Spleen (tissue), 7 donors: ENCODE data around the gene RASAL3.

Experiments
- POLR2AphosphoS5 ChIP-seq, 3 donors: sonication (generic); formaldehyde crosslinking; IDR thresholded peaks; one replicate each; pipeline ENCODE4 v1.5.1; 2017; ENCODE audit warnings: antibody characterized with exemption in 3 of 3
- TF ChIP-seq, protein P1 (sequence below), 11 experiments: fragments of 200-600 bp in 7 of 11; fragments of 450-650 bp in 4 of 11; sonication (generic) in 4 of 11; IDR thresholded peaks in 8 of 11; conservative IDR thresholded peaks in 3 of 11; 1 replicate in 7 of 11; 2 replicates in 4 of 11; pipeline versions ENCODE4 v1.4.0 to v1.8.0; 2016 to 2021; ENCODE audit warnings: antibody characterized with exemption in 11 of 11, inconsistent platforms in 4 of 11, mild to moderate bottlenecking in 1 of 11
- donor health status: DM: no; HTN: no; CAD: no; lungs with moderate emphysema.
- donor health status: DM: no; HTN: no; CAD: no.
- donor health status: DM: no; HTN: no; CAD: no.

DNA sequence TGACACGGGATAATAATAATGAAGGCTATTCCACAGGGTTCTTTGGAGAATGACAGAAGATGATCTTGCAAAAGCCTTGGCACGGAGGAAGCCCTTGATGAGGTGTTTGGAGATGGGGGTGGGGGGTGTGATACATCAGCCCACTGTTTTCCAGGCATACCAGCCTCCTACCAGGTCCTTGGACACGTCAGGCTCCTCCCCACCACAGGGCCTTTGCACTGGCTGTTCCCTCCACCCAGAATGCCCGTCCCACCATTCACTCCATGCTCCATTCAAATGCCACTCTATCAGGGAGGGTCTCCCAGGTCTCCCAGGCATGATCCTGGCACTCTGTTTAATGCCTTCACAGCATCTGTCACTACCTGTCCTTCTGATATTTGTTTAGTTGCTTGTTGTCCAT, 17.3 kb downstream of the RASAL3 start:
- TF ChIP-seq, protein P1, sequence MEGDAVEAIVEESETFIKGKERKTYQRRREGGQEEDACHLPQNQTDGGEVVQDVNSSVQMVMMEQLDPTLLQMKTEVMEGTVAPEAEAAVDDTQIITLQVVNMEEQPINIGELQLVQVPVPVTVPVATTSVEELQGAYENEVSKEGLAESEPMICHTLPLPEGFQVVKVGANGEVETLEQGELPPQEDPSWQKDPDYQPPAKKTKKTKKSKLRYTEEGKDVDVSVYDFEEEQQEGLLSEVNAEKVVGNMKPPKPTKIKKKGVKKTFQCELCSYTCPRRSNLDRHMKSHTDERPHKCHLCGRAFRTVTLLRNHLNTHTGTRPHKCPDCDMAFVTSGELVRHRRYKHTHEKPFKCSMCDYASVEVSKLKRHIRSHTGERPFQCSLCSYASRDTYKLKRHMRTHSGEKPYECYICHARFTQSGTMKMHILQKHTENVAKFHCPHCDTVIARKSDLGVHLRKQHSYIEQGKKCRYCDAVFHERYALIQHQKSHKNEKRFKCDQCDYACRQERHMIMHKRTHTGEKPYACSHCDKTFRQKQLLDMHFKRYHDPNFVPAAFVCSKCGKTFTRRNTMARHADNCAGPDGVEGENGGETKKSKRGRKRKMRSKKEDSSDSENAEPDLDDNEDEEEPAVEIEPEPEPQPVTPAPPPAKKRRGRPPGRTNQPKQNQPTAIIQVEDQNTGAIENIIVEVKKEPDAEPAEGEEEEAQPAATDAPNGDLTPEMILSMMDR (IDR thresholded peaks at IDR 0.05 in 8 of 11, conservative IDR thresholded peaks at IDR 0.05 in 3 of 11), result no peak
- no peak for TF ChIP-seq POLR2AphosphoS5 (IDR thresholded peaks at IDR 0.05)
